Sigmoid colon (tissue), 7 donors: Measurements from ENCODE around the gene HPS3. TPM values are rescaled to one million over a fixed set of nuclear protein-coding genes. Genes with fewer than 3 reads are reported as not detected.

Experiments
- DNase-seq: peaks from one replicate; pipeline ENCODE4 v3.0.0-alpha.2; 2019
- H3K27ac ChIP-seq, 4 donors: fragments of 200-600 bp; sonication (generic); one replicate each; pipeline ENCODE4 v1.5.1; 2016 to 2019; ENCODE audit warnings: mild to moderate bottlenecking in 1 of 4
- H3K27me3 ChIP-seq, 3 donors: fragments of 200-600 bp; sonication (generic); one replicate each; pipeline ENCODE4 v1.5.1; 2019; ENCODE audit warnings: mild to moderate bottlenecking in 1 of 3
- H3K36me3 ChIP-seq, 4 donors: fragments of 200-600 bp; sonication (generic); one replicate each; pipeline ENCODE4 v1.5.1; 2016 to 2019
- H3K4me1 ChIP-seq, 4 donors: fragments of 200-600 bp; sonication (generic); one replicate each; pipeline ENCODE4 v1.5.1; 2017 to 2019
- H3K4me3 ChIP-seq, 4 donors: fragments of 200-600 bp; sonication (generic); one replicate each; pipeline ENCODE4 v1.5.1; 2017 to 2019; ENCODE audit warnings: mild to moderate bottlenecking in 2 of 4, moderate library complexity in 1 of 4
- H3K9me3 ChIP-seq, 4 donors: fragments of 200-600 bp in 3 of 4; sonication (generic) in 3 of 4; one replicate each; pipeline versions ENCODE4 v1.5.1 to v1.6.1; 2013 to 2019
- CTCF ChIP-seq, 4 experiments: fragments of 450-650 bp in 3 of 4; fragments of 200-600 bp in 1 of 4; IDR thresholded peaks; one replicate each; pipeline ENCODE4 v1.5.1; 2016 to 2019; ENCODE audit warnings: antibody characterized with exemption in 4 of 4, mild to moderate bottlenecking in 3 of 4, moderate library complexity in 2 of 4
- EP300 ChIP-seq, 4 donors: sonication (generic); formaldehyde crosslinking; IDR thresholded peaks; one replicate each; pipeline ENCODE4 v1.6.1; 2017; ENCODE audit warnings: antibody characterized with exemption in 4 of 4
- POLR2A ChIP-seq, 2 donors: fragments of 450-650 bp; IDR thresholded peaks; one replicate each; pipeline ENCODE4 v1.6.1; 2016; ENCODE audit warnings: antibody characterized with exemption in 2 of 2, mild to moderate bottlenecking in 2 of 2, moderate library complexity in 2 of 2
- POLR2AphosphoS5 ChIP-seq, 4 donors: sonication (generic); formaldehyde crosslinking; IDR thresholded peaks; one replicate each; pipeline ENCODE4 v1.6.1; 2017; ENCODE audit warnings: antibody characterized with exemption in 4 of 4
- WGBS, 2 donors: extraction: QIAGEN DNeasy Blood & Tissue Kit; methylation state at CpG; one replicate each; pipeline ENCODE4 v1.1.7; 2013; 5-methylcytosine and 5-hydroxymethylcytosine counted together
- intact Hi-C: fragments of 100-400 bp; cut with DNase I; formaldehyde crosslinking; loops from one replicate; pipeline ENCODE4 v1.15.1; 2023
- polyA plus RNA-seq, 3 donors: library from polyadenylated mRNA; stranded (reverse); fragments of 200-250 nt; gene quantifications; one replicate each; pipeline ENCODE4 v1.2.3, GENCODE V29; 2013
- total RNA-seq, 4 donors: library from RNA; depleted of rRNA; stranded (reverse); fragments of >200 nt; gene quantifications; one replicate each; pipeline ENCODE4 v1.1.0, GENCODE V29; 2016
- donor health status: healthy with polysubstance abuse.
- donor health status: Bipolar disorder and iron deficiency.
- donor health status: healthy.

HPS3 gene
- total and polyA plus RNA-seq, 7 donors: 7.8 to 25.3 (median 14.8) TPM

- intact Hi-C loops: no loop called here
- Histone ChIP-seq H3K36me3 (peaks cover 0 to 65% (median 1%) of the 10 kb centered on the region in 4 donors), H3K4me3 (no peak overlapping the region), H3K9me3 (no peaks in the 10 kb centered on the region), H3K4me1 (no peaks in the 10 kb centered on the region), H3K27me3 (no peaks in the 10 kb centered on the region), H3K27ac (no peak overlapping the region)
- no peak for DNase-seq
- TF ChIP-seq POLR2AphosphoS5 (IDR thresholded peaks at IDR 0.05) (no peak), CTCF (IDR thresholded peaks at IDR 0.05) (no peak), EP300 (IDR thresholded peaks at IDR 0.05) (no peak), POLR2A (IDR thresholded peaks at IDR 0.05) (no peak)
- WGBS, 2 donors: 95 to 97% methylated on average over 6 of the region's 6 CpGs
Observed at GRCh38 chr3:149150436-149150835, 21.0 kb downstream of the HPS3 start.

DNA sequence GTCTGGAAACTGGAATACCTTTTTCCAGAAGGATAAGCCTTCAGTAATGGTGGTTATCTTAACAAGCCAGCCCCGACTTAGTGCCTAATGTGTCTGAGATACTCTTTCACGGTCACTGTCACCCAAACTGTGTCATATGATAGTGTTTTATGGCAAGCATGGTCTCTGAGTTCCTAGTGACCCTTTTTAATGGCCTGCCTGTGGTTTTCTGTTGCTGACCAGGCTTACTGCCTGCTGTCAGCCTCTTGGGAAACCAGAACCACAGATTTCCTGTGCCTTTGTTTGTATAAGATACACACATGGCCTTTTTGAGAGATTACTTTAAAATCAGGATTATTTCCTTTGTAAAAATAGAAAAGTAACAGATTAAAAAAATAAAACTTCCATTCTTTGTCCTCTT lies 22.4 kb downstream of the HPS3 start:
- H3K4me1 ChIP-seq: no peaks in the 10 kb centered on the region
- no peak for TF ChIP-seq POLR2A (IDR thresholded peaks at IDR 0.05)
- no peak for TF ChIP-seq POLR2AphosphoS5 (IDR thresholded peaks at IDR 0.05)
- TF ChIP-seq EP300 (IDR thresholded peaks at IDR 0.05): no peak
- TF ChIP-seq CTCF (IDR thresholded peaks at IDR 0.05): no peak
- WGBS, 2 donors: 58 to 84% methylated on average over 2 of the region's 2 CpGs
- no peaks in the 10 kb centered on the region for H3K9me3 ChIP-seq
- no peak overlapping the region for H3K4me3 ChIP-seq
- no peak for DNase-seq
- H3K36me3 ChIP-seq: peaks cover 0 to 64% (median 6%) of the 10 kb centered on the region in 4 donors
- no peak overlapping the region for H3K27ac ChIP-seq
- H3K27me3 ChIP-seq: no peaks in the 10 kb centered on the region
- intact Hi-C loops: no loop called here

DNA sequence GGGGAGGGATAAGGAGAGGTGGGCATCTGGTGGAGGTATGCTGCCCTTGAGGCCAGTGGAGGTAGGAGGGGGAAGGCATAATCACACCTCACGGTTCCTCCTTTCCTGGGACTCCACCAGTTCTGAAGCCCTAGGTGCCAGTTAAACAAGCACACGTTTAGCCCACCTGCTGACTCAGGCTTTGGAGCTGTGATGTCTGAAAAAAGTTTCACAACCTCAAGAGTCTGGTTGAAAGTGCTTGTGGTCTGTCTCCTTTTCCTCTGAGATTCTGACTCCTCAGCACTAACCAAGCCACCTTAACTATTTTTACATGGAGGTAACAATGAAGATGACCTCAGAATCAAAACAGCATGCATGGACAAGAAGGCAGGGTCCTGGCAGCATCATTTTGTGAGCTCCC lies 23.0 kb downstream of the HPS3 start:
- intact Hi-C loops: no loop called here
- TF ChIP-seq EP300 (IDR thresholded peaks at IDR 0.05) (no peak), POLR2A (IDR thresholded peaks at IDR 0.05) (no peak), POLR2AphosphoS5 (IDR thresholded peaks at IDR 0.05) (no peak), CTCF (IDR thresholded peaks at IDR 0.05) (no peak)
- no peak overlapping the region for H3K4me3 ChIP-seq
- DNase-seq: no peak
- peaks cover 0 to 70% (median 10%) of the 10 kb centered on the region in 4 donors for H3K36me3 ChIP-seq
- no peaks in the 10 kb centered on the region for H3K27me3 ChIP-seq
- no peak overlapping the region for H3K27ac ChIP-seq
- H3K4me1 ChIP-seq: no peaks in the 10 kb centered on the region
- 66 to 78% methylated on average over 2 of the region's 2 CpGs for WGBS, 2 donors
- no peaks in the 10 kb centered on the region for H3K9me3 ChIP-seq

- peaks cover 0 to 79% (median 11%) of the 10 kb centered on the region in 4 donors for H3K36me3 ChIP-seq
- DNase-seq: no peak
- H3K27me3 ChIP-seq: no peaks in the 10 kb centered on the region
- H3K9me3 ChIP-seq: no peaks in the 10 kb centered on the region
- no peak overlapping the region for H3K27ac ChIP-seq
- intact Hi-C loops: no loop called here
- TF ChIP-seq POLR2AphosphoS5 (IDR thresholded peaks at IDR 0.05): no peak
- TF ChIP-seq EP300 (IDR thresholded peaks at IDR 0.05): no peak
- TF ChIP-seq POLR2A (IDR thresholded peaks at IDR 0.05): no peak
- TF ChIP-seq CTCF (IDR thresholded peaks at IDR 0.05): no peak
- H3K4me3 ChIP-seq: no peak overlapping the region
- H3K4me1 ChIP-seq: no peaks in the 10 kb centered on the region
Observed at GRCh38 chr3:149153402-149153801, 24.0 kb downstream of the HPS3 start.

- Histone ChIP-seq H3K36me3 (peaks cover 0 to 90% (median 13%) of the 10 kb centered on the region in 4 donors), H3K4me3 (no peak overlapping the region), H3K9me3 (no peaks in the 10 kb centered on the region), H3K4me1 (peaks cover 0 to 6% (median 0%) of the 10 kb centered on the region in 4 donors), H3K27me3 (no peaks in the 10 kb centered on the region), H3K27ac (no peak overlapping the region)
- DNase-seq: no peak
- TF ChIP-seq CTCF (IDR thresholded peaks at IDR 0.05) (no peak), EP300 (IDR thresholded peaks at IDR 0.05) (no peak), POLR2AphosphoS5 (IDR thresholded peaks at IDR 0.05) (no peak), POLR2A (IDR thresholded peaks at IDR 0.05) (no peak)
- 95 to 97% methylated on average over 4 of the region's 4 CpGs for WGBS, 2 donors
- intact Hi-C loops: no loop called here
Observed at GRCh38 chr3:149160754-149161300, 31.4 kb downstream of the HPS3 start.
